Measurements from ENCODE around the gene CIT.

The CIT gene

GRCh38 chr12:119725523-119725922 is 151.6 kb downstream of the CIT start:
- Histone ChIP-seq H3F3A (ENCODE audit: low read depth) (no peaks in the 10 kb centered on the region), H3K27me3 (ENCODE audit: insufficient read depth, low read length, poor library complexity, severe bottlenecking) (no peaks in the 10 kb centered on the region), H3K4me3 (ENCODE audit: low read length, poor library complexity, severe bottlenecking) (no peak overlapping the region), H3K79me2 (ENCODE audit: insufficient read depth, low read length) (no peaks in the 10 kb centered on the region), H3K9me2 (replicated peaks; ENCODE audit: low read depth, low read length) (no peaks in the 10 kb centered on the region), H2AFZ (ENCODE audit: low read length) (no peak overlapping the region), H3K4me1 (ENCODE audit: insufficient read depth, low read length, poor library complexity, severe bottlenecking) (no peaks in the 10 kb centered on the region), H4K20me1 (ENCODE audit: insufficient read depth, low read length, poor library complexity, severe bottlenecking) (no peaks in the 10 kb centered on the region), H3K36me3 (ENCODE audit: insufficient read depth, low read length) (peaks cover 71% of the 10 kb centered on the region; the same call in 1 of the 2 replicates), H3K9ac (ENCODE audit: low read depth, low read length, poor library complexity, severe bottlenecking) (no peak overlapping the region), H3K4me2 (ENCODE audit: low read depth, low read length, poor library complexity, severe bottlenecking) (no peak overlapping the region), H3K9me3 (ENCODE audit: insufficient read depth, low read depth, low read length) (no peaks in the 10 kb centered on the region)
- TF ChIP-seq EZH2phosphoT487 (IDR thresholded peaks at IDR 0.05; ENCODE audit: borderline replicate concordance) (no peak), CTCF (conservative IDR thresholded peaks at IDR 0.05; ENCODE audit: low read length) (no peak)

GRCh38 chr12:119721306-119721705 is 155.8 kb downstream of the CIT start:
- no peaks in the 10 kb centered on the region for H3K9me2 ChIP-seq (replicated peaks; ENCODE audit: low read depth, low read length)
- no peaks in the 10 kb centered on the region for H3K27me3 ChIP-seq (ENCODE audit: insufficient read depth, low read length, poor library complexity, severe bottlenecking)
- no peaks in the 10 kb centered on the region for H3K4me1 ChIP-seq (ENCODE audit: insufficient read depth, low read length, poor library complexity, severe bottlenecking)
- no peak overlapping the region for H3K4me3 ChIP-seq (ENCODE audit: low read length, poor library complexity, severe bottlenecking)
- H3F3A ChIP-seq (ENCODE audit: low read depth): no peaks in the 10 kb centered on the region
- no peaks in the 10 kb centered on the region for H3K9me3 ChIP-seq (ENCODE audit: insufficient read depth, low read depth, low read length)
- H3K9ac ChIP-seq (ENCODE audit: low read depth, low read length, poor library complexity, severe bottlenecking): no peak overlapping the region
- H2AFZ ChIP-seq (ENCODE audit: low read length): no peak overlapping the region
- no peak overlapping the region for H3K4me2 ChIP-seq (ENCODE audit: low read depth, low read length, poor library complexity, severe bottlenecking)
- no peaks in the 10 kb centered on the region for H3K79me2 ChIP-seq (ENCODE audit: insufficient read depth, low read length)
- no peaks in the 10 kb centered on the region for H4K20me1 ChIP-seq (ENCODE audit: insufficient read depth, low read length, poor library complexity, severe bottlenecking)
- peaks cover 64% of the 10 kb centered on the region; the same call in 1 of the 2 replicates for H3K36me3 ChIP-seq (ENCODE audit: insufficient read depth, low read length)
- no peak for TF ChIP-seq CTCF (conservative IDR thresholded peaks at IDR 0.05; ENCODE audit: low read length)
- TF ChIP-seq EZH2phosphoT487 (IDR thresholded peaks at IDR 0.05; ENCODE audit: borderline replicate concordance): no peak

- no peak overlapping the region for H2AFZ ChIP-seq (ENCODE audit: low read length)
- no peaks in the 10 kb centered on the region for H3K4me1 ChIP-seq (ENCODE audit: insufficient read depth, low read length, poor library complexity, severe bottlenecking)
- no peak overlapping the region for H3K4me3 ChIP-seq (ENCODE audit: low read length, poor library complexity, severe bottlenecking)
- no peaks in the 10 kb centered on the region for H3K79me2 ChIP-seq (ENCODE audit: insufficient read depth, low read length)
- H3K36me3 ChIP-seq (ENCODE audit: insufficient read depth, low read length): peaks cover 66% of the 10 kb centered on the region; the same call in 1 of the 2 replicates
- TF ChIP-seq CTCF (conservative IDR thresholded peaks at IDR 0.05; ENCODE audit: low read length) (no peak), EZH2phosphoT487 (IDR thresholded peaks at IDR 0.05; ENCODE audit: borderline replicate concordance) (no peak)
- no peaks in the 10 kb centered on the region for H4K20me1 ChIP-seq (ENCODE audit: insufficient read depth, low read length, poor library complexity, severe bottlenecking)
- no peak overlapping the region for H3K4me2 ChIP-seq (ENCODE audit: low read depth, low read length, poor library complexity, severe bottlenecking)
- H3K27me3 ChIP-seq (ENCODE audit: insufficient read depth, low read length, poor library complexity, severe bottlenecking): no peaks in the 10 kb centered on the region
- H3F3A ChIP-seq (ENCODE audit: low read depth): no peaks in the 10 kb centered on the region
- H3K9me3 ChIP-seq (ENCODE audit: insufficient read depth, low read depth, low read length): no peaks in the 10 kb centered on the region
- no peaks in the 10 kb centered on the region for H3K9me2 ChIP-seq (replicated peaks; ENCODE audit: low read depth, low read length)
- H3K9ac ChIP-seq (ENCODE audit: low read depth, low read length, poor library complexity, severe bottlenecking): no peak overlapping the region
Observed at GRCh38 chr12:119720349-119720748, 156.8 kb downstream of the CIT start.
